Measurements from ENCODE around the gene TMEM256. TPM values are rescaled to one million over a fixed set of nuclear protein-coding genes. Genes with fewer than 3 reads are reported as not detected.

The TMEM256 gene
- polyA plus RNA-seq, 2 of the 4 experiments (the other 2 are of a cell fraction): 127 to 164 TPM

- TF ChIP-seq MAX (IDR thresholded peaks at IDR 0.05) (0 out of 2 replicates have a peak, but pooled peaks have one; percentile 29), PHF8 (IDR thresholded peaks at IDR 0.05; ENCODE audit: borderline replicate concordance, low read depth) (0 out of 2 replicates have a peak, but pooled peaks have one; percentile 23), HEYL (CRISPR knock-in tag; IDR thresholded peaks at IDR 0.05) (no peak), HDAC2 (IDR thresholded peaks at IDR 0.05) (no peak)
- ChIA-PET CTCF (interaction anchor here (1.2 to 17.1 kb wide), 5 partner anchors 9 to 167 kb away, joined by 5 to 139 read pairs (median 12); partner anchors contain the start of genes KCTD11, TMEM102, TMEM256 and TMEM95), POLR2A (interaction anchor here (0.6 to 2.9 kb wide), 12 partner anchors 10 to 167 kb away, joined by 3 to 26 read pairs (median 4); partner anchors contain the start of genes KCTD11, NEURL4, POLR2A and TMEM102)
- peaks cover 10% of the 10 kb centered on the region; the same call in 1 of the 3 replicates for H3K4me1 ChIP-seq
- WGBS (ENCODE audit: missing lambda C conversion rate): 27% methylated on average over 46 of the region's 48 CpGs
- peak overlapping the region; percentile 88 for H3K4me2 ChIP-seq
- H3K9me3 ChIP-seq: no peaks in the 10 kb centered on the region
- peak overlapping the region; percentile 83 to 92 for H3K27ac ChIP-seq
- DNase-seq (ENCODE audit: low read depth in 1 of 2, low spot score in 1 of 2): peak in 1 of 2 experiments; percentile 51
- peak overlapping the region; percentile 71 for H3K4me3 ChIP-seq
- peak; percentile 41 to 56; a peak in 5 of 6 replicates for ATAC-seq
- FAIRE-seq: no peak
These were observed 10.1 kb downstream of the TMEM256 start for GRCh38 chr17:7393613-7394451.

- H3K27ac ChIP-seq: peak overlapping the region; percentile 83 to 92; a peak in 4 of 6 replicates
- WGBS (ENCODE audit: missing lambda C conversion rate): 95% methylated on average over 31 of the region's 42 CpGs
- TF ChIP-seq TP53 (CRISPR knock-in tag; IDR thresholded peaks at IDR 0.05): no peak
These were observed 10.9 kb downstream of the TMEM256 start for GRCh38 chr17:7392696-7393612.

GRCh38 chr17:7391307-7391706 lies 12.6 kb downstream of the TMEM256 start:
- Histone ChIP-seq H3K4me3 (no peak overlapping the region), H3K4me2 (no peak overlapping the region), H3K27ac (no peak overlapping the region), H3K4me1 (peaks cover 10% of the 10 kb centered on the region; the same call in 1 of the 3 replicates), H3K9me3 (no peaks in the 10 kb centered on the region)
- CTCF ChIA-PET: interaction anchor here (0.8 to 17.1 kb wide), 5 partner anchors 23 to 67 kb away, joined by 3 to 139 read pairs (median 3); partner anchors contain the start of genes KCTD11, TMEM102 and TMEM95
- ATAC-seq (no peak), FAIRE-seq (no peak), DNase-seq (ENCODE audit: low read depth in 1 of 2, low spot score in 1 of 2) (no peak)
- TF ChIP-seq NPAS2 (CRISPR knock-in tag; IDR thresholded peaks at IDR 0.05; ENCODE audit: borderline replicate concordance): no peak
- TF ChIP-seq FOSB (CRISPR knock-in tag; IDR thresholded peaks at IDR 0.05): no peak
- no peak for TF ChIP-seq ELK1 (IDR thresholded peaks at IDR 0.05; ENCODE audit: low read depth, low read length)
- TF ChIP-seq KDM1A (IDR thresholded peaks at IDR 0.05; ENCODE audit: low read depth): no peak
- TF ChIP-seq JUN (IDR thresholded peaks at IDR 0.05): no peak
- TF ChIP-seq EHF (CRISPR knock-in tag; IDR thresholded peaks at IDR 0.05): no peak
- TF ChIP-seq ZFP36 (IDR thresholded peaks at IDR 0.05; ENCODE audit: borderline replicate concordance, partially characterized antibody): no peak
- TF ChIP-seq ZNF302 (CRISPR knock-in tag; IDR thresholded peaks at IDR 0.05): no peak
- no peak for TF ChIP-seq GATA3 (IDR thresholded peaks at IDR 0.05; ENCODE audit: borderline replicate concordance)
- TF ChIP-seq POLR2AphosphoS2 (conservative IDR thresholded peaks at IDR 0.05; ENCODE audit: low read length): no peak
- TF ChIP-seq CTCF (IDR thresholded peaks at IDR 0.05): no peak
- TF ChIP-seq MAZ (IDR thresholded peaks at IDR 0.05; ENCODE audit: borderline replicate concordance, low read depth, low read length): no peak
- no peak for TF ChIP-seq HDAC2 (IDR thresholded peaks at IDR 0.05)
- TF ChIP-seq EHMT2 (IDR thresholded peaks at IDR 0.05; ENCODE audit: low read depth): no peak
- TF ChIP-seq HOXB13 (CRISPR knock-in tag; IDR thresholded peaks at IDR 0.05; ENCODE audit: low read depth): no peak
- 81% methylated on average over 2 of the region's 2 CpGs for WGBS (ENCODE audit: missing lambda C conversion rate)
- POLR2A ChIA-PET: no interaction called here

More at GRCh38 chr17:7392696-7393612, 10.9 kb downstream of the TMEM256 start:
- Histone ChIP-seq H3K4me1 (peaks cover 10% of the 10 kb centered on the region; the same call in 1 of the 3 replicates), H3K4me3 (peak overlapping the region; percentile 71), H3K9me3 (no peaks in the 10 kb centered on the region), H3K4me2 (peak overlapping the region; percentile 88)
- ChIA-PET POLR2A (interaction anchor here (1.0 to 1.1 kb wide), 2 partner anchors 22 to 91 kb away, joined by 3 to 5 read pairs; partner anchors contain the start of gene POLR2A), CTCF (interaction anchor here (1.3 to 17.1 kb wide), 5 partner anchors 10 to 44 kb away, joined by 3 to 139 read pairs (median 12); partner anchors contain the start of genes KCTD11, TMEM102, TMEM256 and TMEM95)
- DNase-seq (ENCODE audit: low read depth in 1 of 2, low spot score in 1 of 2) (no peak), FAIRE-seq (no peak), ATAC-seq (no peak)
